A549 treated with Hydrocortisone at 1 μM for 4 hours (cell line): Measurements from ENCODE around the gene OSTF1. TPM values are rescaled to one million over a fixed set of nuclear protein-coding genes. Genes with fewer than 3 reads are reported as not detected.

Experiments used
- total RNA-seq: library from RNA; stranded (reverse); fragments of 200-300 nt; extraction: Qiagen RNA extraction; gene quantifications from 5 replicates; pipeline ENCODE4 v1.2.3, GENCODE V29; 2022

OSTF1 gene, protein sequence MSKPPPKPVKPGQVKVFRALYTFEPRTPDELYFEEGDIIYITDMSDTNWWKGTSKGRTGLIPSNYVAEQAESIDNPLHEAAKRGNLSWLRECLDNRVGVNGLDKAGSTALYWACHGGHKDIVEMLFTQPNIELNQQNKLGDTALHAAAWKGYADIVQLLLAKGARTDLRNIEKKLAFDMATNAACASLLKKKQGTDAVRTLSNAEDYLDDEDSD
- 14.6 to 18.1 TPM (median 16.1 TPM) in 5 replicates for total RNA-seq

DNA sequence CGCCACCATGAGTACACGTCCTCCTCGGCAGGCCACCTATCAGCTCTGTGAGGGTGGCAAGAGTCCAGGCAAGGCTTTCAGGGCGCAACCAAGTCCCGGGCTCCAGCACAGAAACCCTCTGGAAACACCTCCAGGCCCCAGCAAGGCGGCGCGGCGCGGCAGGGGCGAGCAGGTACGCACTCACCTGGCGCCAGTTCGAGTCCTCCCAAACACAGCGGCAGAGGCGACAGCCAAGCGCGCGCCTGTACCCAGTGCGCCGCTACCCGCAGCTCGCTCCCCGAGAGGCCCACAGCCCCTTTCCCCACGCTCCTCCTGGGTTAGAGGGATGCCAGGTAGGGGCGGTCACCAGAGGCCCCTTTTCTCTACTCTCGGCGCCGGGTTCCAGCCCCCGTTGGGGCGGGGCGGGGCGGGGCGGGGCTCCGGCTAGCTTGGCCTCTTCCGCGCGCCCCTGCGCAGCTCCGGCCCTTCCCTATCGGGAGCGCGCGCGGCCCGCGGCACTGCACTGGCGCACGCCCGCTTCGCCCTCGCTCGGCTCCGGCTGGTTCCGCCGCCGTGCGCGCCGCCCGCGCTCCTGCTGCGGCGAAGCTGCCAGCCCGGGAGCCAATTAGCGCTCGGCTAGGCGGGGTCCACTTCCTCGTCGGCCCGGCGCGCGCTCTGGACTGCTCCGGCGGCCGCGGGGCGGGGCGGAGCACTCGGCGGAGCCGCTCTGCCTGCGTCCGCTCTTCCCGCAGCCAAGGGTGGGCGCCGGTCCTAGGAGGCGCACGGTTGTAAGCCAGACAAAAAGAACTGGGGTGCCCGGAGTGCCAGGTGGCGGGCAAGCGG, at the start of gene OSTF1, which contains the start of gene NMRK1:
TSS of gene OSTF1 (plus strand) at position 691 of the 822 bp plus-strand sequence. CDS start 179 bp downstream, outside the sequence.
TSS of gene NMRK1 (minus strand) at position 332 of the 822 bp plus-strand sequence. CDS start 5,040 bp downstream, outside the sequence.

Other genes with a start within 250 kb of the OSTF1 start
- 1.7 to 2.5 TPM (median 1.8 TPM) in 5 replicates for gene TRPM6, start 200.6 kb upstream of the OSTF1 start, total RNA-seq
- gene C9orf40, start 135.6 kb upstream of the OSTF1 start, total RNA-seq = 8.3 to 11.8 TPM (median 10.9 TPM) in 5 replicates
- 11.1 to 15.5 TPM (median 12.4 TPM) in 5 replicates for gene CARNMT1, start 60.2 kb upstream of the OSTF1 start, total RNA-seq
- 4.4 to 5.6 TPM (median 4.9 TPM) in 5 replicates for gene NMRK1, start 359 bp upstream of the OSTF1 start, total RNA-seq